Measurements from ENCODE around the gene TARBP1.
A peak's percentile ranks its signal among the peaks of the same experiment; 100 is the strongest.
"Not testable (repeated sequence)": the region's sequence is repeated elsewhere in the genome, so short reads cannot be mapped to it uniquely, and the experiment has no call there.

TARBP1 gene

DNA sequence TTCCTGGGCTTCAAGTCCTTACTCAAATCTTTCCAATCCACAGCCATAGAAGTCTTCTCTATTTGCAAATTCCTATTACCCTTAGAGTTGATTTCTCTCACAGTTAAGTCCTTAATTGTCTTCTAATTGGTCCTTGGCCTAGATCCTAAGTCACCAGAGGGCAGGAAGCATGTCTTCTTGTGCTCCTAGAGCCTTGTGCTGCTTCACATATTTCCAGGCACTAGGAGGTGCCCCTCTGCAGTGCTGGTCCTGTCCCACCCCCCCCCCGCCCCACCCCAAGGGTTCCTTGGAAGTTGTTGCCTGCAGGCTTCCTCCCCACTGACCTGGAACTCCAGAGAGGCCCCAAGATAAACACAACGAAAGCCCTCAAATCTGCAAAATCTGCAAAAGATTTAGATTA is 28.1 kb upstream of the TARBP1 start:
- DNase-seq (ENCODE audit: low read depth, low spot score): no peak
- no peak overlapping the region for H3K4me3 ChIP-seq (ENCODE audit: low read length)

DNA sequence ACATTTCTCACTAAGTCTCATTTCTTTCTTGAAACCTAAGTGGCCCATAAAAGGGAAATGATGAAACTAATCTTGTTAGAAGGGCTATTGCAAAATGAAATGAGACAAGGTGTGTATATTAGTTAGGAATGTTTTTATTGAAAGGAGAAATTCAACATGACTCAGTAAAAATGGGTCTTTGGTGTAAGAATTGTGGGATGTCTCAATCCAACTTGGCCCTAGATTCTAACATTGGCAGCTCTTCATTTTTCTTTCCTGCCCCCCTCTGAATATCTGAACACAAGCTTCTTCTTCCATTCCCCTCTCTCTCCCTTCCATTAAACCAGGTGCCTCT is 26.8 kb upstream of the TARBP1 start:
- DNase-seq (ENCODE audit: low read depth, low spot score): no peak
- H3K4me3 ChIP-seq (ENCODE audit: low read length): no peak overlapping the region

DNA sequence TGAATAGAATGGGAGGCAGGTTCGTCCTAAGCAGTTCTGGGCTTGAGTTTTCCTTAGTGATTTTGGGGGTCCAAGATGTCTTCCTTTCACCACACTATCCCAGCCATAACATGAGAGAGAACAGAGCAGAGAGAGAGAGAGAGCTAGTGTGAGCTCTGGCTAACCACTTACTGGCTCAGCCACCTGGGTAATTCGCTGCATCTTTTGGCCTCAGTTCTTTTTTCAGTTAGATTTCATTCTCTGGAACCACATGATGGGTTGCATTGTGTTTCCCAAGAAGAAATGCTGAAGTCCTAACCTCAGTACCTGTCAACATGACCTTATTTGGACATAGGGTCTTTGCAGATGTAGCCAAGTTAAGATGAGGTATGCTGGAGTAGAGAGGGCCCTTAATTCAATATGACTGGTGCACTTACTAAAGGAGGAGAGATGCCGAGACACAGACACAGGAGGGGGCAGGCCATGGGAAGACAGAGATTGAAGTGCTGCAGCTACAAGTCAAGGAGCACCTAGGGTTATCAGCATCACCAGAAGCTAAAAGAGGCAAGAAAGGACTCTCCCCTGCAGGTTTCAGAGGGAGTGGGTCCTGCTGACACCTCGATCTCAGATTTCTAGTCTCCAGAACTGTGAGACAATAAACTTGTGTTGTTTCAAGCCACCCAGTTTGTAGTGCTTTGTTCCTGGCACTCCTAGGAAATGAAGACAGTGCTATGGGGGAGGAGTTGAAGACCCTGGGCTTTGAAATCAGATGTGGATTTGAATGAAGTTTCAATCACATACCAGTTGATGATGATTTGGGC is 26.2 kb upstream of the TARBP1 start:
- H3K4me3 ChIP-seq (ENCODE audit: low read length): no peak overlapping the region
- peak; percentile 78 for DNase-seq (ENCODE audit: low read depth, low spot score)

DNA sequence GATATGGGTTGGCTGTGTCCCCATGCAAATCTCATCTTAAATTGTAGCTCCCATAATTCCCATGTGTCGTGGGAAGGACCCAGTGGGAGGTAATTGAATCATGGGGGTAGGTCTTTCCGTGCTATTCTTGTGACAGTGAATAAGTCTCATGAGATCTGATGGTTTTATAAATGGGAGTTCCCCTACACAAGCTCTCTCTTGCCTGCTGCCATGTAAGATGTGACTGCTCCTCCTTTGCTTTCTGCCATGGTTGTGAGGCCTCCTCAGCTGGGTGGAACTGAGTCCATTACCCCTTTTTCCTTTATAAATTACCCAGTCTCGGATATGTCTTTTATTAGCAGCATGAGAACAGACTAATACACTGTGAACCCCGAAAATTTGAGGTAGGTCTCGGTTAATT is 25.3 kb upstream of the TARBP1 start:
- H3K4me3 ChIP-seq (ENCODE audit: low read length); DNase-seq (ENCODE audit: low read depth, low spot score): not testable (repeated sequence)

DNA sequence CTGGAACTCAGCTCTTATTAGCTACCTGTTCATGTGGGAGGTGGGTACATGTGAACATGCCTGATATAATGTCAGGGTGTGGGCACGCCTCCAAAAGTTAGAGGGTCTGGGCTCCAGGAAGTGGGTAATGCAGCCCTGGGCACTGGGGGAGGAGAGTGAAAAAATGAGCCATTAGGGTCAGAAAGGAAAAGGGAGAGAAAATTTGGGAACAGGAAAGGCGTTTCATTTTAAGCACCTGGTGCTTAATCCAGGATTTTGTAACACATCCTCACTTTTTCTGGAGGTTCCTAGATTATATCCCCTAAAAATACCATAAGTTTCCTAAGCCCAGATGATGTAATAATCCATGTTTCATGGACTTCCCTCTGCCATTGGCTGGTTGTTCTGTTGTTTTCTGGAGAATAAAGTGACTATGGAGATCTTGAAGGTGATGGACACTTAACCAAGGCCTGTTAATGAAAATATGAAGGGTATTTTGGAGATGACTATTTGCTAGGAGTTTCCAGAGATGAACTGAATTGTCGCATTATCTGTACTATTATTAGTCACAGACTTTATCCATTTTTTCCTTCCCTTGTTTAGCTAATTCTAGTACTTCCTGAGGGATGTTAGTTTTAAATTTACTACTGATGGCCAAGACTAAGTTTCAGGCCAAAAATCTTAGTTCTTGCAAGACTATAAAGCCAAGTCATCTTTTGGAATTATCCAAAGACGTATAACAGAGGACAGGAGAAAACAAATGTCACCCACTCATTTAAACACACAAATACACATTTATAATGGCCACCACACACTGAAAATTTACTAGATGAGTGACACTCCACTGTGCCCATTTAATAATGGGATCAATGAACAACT is 24.4 kb upstream of the TARBP1 start:
- no peak for DNase-seq (ENCODE audit: low read depth, low spot score)
- H3K4me3 ChIP-seq (ENCODE audit: low read length): no peak overlapping the region

DNA sequence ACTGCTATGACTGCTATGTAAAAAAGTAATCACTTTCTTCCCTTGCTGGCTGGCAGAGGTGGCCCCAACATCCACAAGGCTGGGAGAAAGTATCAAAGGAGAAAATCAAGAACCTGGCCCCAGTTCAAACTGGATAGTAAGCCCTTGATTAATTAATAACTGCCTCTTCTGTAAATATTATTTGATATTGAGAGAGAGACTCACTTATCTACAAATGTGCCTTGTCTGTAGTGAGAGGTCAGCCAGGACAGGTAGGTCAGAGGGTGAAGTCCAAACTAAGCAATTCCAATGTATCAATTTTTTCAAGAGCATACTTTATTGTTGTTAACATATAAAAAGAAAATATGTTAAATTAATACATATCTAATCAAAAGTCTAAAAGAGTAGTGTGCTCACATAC is 23.8 kb upstream of the TARBP1 start:
- H3K4me3 ChIP-seq (ENCODE audit: low read length): no peak overlapping the region

DNA sequence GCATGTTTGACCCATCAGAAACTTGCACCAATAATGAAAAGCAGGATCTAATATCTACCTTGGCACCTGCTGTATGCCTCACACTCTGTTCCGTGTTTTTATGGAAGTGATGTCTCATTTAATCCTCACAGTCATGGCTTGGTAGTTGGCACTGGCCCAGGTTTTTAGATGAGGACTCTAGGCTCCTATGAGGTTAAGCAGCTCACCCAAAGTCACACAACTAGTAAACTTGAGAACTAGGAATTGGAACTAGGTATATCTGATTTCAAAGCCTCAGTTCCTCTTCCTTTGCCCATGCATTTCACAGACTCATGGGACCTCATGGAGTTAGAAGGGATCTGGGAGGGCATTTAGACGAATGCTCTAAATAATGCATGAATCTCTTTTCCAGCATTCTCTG is 21.3 kb upstream of the TARBP1 start:
- H3K4me3 ChIP-seq (ENCODE audit: low read length): no peak overlapping the region
- DNase-seq (ENCODE audit: low read depth, low spot score): no peak

More for the DNA sequence above, 23.8 kb upstream of the TARBP1 start:
- no peak for DNase-seq (ENCODE audit: low read depth, low spot score)

DNA sequence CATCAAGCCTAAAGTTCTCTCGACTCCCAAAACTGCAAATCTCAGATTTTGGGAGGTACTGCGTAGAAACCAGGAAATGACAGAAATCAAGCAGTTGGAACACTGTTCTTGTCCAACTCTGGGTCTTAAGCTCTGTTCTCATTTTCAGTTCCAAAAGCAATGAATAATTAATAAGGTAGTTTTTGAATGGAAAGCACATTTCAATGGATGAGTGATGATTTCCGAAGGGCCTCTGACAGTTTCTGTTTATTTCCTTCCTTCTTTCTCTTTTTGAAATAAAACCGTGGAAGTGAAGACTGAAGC is 20.9 kb upstream of the TARBP1 start:
- H3K4me3 ChIP-seq (ENCODE audit: low read length): no peak overlapping the region
- DNase-seq (ENCODE audit: low read depth, low spot score): no peak

DNA sequence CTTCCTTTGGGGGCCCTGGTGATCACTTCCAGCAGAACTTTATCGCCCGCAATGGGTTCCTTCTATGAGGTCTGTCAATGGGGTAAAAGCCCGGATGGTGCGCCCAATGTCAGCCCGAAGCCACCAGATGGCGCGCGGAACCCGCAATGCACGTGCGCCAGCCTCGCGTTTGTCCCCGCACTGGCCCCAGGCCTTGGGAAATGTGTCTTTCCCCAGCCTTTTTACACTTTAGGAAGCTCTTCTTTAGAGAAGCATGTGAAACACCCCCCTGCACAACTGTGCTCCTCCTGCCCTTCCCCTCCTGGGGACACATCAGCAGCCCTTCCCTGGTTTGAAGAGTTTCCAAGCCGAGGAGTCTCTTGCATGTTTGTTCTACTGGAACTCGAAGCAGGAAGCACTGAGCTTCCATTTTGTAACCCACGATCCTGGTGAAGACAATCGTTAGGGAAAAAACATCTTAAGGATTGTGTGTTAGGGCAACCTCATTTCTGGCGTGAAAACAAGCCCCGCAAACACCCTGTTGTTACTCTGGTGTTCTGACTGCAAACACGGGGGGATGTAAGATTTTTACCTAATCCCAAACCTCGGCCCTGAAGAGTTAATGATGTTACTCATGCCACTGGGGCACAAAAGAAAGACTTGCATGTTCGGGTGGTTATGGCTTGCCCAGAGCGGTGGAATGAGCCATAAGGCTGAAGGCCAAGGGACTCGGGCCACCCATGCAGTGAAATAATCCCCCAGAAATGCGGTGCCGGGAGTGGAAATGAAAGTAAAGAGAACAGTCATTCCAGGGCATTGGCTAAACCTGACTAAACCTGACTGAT is 20.4 kb upstream of the TARBP1 start:
- H3K4me3 ChIP-seq (ENCODE audit: low read length): no peak overlapping the region
- DNase-seq (ENCODE audit: low read depth, low spot score): peak; percentile 81

DNA sequence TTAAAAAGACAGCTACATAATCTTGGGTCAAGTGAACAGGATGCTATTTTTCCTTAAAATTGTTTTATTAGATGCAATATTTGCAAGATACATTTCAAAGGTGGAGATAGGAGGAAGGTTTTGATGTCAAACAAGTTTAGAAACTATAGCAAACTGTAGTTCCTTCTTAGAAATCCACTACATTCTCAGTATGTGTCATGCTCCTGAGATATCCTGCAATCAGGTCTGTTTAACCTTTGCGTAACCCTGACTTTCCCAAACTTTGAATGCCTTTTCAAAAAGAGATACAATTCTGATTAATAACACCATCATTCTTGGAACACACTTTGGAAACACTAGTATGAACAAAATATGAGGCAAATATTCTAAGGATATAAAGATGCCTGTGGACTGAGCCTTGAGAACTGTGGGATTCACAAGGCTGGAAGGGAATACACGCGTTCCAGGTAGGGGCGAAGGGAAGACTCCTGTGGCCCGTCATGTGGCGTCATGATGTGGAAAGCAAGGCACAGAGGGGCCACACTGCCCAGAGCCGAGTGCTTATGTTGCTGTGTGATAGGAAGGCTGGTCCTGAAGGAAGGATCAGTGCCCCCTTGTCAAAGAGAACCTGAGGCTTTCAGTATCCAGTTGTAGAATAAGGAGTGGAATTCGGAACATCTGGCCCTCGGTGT is 19.6 kb upstream of the TARBP1 start:
- H3K4me3 ChIP-seq (ENCODE audit: low read length): no peak overlapping the region
- no peak for DNase-seq (ENCODE audit: low read depth, low spot score)

DNA sequence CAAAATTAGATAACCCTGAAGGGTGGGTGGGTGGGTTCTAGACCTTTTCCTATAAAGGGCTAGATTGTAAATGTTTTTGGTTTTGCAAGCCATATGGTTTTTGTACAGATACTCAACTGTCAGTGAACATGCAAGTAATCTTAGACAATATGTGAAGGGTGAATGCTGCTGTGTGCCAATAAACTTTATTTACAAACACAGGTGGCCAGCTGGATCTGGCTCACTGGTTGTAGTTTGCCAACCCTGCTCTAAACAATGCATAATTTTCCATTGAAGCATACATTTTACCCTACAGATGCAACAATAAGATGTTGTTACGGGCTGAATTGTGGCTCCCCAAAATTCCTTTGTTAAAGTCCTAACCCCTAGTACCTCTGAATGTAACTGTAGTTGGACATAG is 18.6 kb upstream of the TARBP1 start:
- no peak for DNase-seq (ENCODE audit: low read depth, low spot score)
- H3K4me3 ChIP-seq (ENCODE audit: low read length): no peak overlapping the region

DNA sequence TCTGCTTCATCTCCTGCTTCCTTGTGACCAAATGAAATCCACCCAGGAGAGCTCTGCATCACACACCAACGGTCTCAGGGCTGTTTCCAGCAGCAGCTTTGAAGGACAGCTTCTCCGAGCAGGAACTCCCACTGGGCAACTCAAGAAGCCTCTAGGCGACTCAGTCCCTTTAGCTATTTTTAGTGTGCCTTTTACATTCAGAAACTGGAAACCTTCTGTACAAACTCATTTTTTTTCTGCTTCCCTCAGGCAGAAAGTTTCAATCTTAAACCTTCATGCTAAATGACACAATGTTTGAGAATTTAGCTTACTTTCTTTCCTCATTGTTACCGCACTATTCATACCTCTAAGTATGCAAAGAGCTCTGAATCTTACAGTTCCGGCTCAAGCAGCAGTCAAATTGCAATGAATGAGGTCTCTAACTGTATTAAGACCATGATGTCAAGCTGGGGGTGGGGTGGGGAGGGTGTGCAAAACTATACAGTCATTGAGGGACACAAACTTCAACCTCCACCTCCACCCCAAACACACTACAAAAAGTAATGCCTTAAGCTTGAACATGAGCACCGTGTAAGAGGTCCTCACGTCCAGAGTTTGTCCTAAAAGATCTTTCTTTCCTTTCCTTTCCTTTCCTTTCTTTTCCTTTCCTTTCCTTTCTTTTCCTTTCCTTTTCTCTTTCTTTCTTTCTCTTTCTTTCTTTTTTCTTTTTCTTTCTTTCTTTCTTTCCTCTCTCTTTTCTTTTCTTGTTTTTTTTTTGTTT is 16.4 kb upstream of the TARBP1 start:
- H3K4me3 ChIP-seq (ENCODE audit: low read length): no peak overlapping the region

DNA sequence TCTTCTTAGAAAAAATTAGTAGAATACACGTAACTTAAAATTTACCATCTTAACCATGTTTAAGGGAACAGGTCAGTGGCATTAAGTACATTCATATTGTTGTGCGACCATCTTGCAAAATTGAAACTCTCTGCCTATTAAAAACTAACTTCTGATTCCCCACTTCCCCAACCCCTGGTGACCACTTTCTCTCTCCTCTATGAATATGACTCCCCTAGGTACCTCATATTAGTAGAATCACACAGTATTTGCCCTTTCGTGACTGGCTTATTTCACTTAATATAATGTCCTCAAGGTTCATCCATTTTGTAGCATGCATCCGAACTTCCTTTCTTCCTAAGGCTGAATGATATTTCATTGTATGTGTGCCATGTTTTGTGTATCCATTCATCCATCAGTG is 15.1 kb upstream of the TARBP1 start:
- H3K4me3 ChIP-seq (ENCODE audit: low read length): no peak overlapping the region
- DNase-seq (ENCODE audit: low read depth, low spot score): no peak

More for the DNA sequence above, 16.4 kb upstream of the TARBP1 start:
- no peak for DNase-seq (ENCODE audit: low read depth, low spot score)

DNA sequence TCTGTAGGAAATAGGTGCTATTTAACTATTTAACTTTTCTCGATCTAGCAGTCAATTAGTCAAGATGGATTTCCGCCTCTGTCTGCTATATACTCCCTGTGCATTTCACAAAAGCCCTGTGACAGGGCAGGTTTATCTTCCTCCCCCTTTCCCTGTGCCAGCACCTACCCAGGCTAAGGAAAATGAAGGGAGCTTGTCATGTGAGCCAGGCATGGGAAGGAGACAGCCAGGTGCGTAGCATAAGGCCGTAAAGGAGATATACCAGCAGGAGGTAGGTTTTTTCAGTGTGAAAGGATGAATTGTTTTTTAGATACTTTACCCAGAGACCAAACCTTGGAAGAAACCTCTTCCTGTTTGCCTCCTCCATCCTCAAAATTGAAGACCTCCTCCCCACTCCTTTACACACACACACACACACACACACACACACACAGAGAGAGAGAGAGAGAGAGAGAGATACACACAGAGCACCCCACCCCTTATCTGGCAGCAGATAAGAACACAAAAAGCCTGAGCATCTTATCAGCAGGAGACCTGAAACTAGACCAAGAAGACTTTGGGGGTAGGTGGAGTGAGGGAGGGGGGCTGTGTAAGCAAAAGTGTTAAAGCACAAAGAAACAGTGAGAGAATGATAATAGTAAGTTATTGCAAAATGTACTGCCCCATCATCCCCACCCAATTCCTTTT is 12.0 kb upstream of the TARBP1 start:
- DNase-seq (ENCODE audit: low read depth, low spot score): no peak
- H3K4me3 ChIP-seq (ENCODE audit: low read length): no peak overlapping the region

DNA sequence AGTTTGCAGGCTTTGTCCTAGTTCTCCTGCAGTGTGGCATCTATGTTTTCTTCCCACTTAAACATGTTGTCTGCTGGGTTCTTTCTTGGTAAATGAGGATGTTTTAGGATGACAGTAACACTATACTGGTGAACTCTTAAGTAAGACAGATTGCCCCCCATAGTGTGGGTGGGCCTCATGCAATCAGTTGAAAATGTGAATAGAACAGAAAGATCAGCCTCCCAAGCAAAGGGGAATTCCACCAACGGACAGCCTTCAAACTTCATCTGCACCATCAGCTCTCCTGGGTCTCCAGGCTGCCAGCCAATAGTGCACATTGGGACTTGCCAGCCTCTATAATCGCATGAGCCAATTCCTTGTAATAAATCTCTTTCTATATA is 10.7 kb upstream of the TARBP1 start:
- DNase-seq (ENCODE audit: low read depth, low spot score): no peak
- no peak overlapping the region for H3K4me3 ChIP-seq (ENCODE audit: low read length)

DNA sequence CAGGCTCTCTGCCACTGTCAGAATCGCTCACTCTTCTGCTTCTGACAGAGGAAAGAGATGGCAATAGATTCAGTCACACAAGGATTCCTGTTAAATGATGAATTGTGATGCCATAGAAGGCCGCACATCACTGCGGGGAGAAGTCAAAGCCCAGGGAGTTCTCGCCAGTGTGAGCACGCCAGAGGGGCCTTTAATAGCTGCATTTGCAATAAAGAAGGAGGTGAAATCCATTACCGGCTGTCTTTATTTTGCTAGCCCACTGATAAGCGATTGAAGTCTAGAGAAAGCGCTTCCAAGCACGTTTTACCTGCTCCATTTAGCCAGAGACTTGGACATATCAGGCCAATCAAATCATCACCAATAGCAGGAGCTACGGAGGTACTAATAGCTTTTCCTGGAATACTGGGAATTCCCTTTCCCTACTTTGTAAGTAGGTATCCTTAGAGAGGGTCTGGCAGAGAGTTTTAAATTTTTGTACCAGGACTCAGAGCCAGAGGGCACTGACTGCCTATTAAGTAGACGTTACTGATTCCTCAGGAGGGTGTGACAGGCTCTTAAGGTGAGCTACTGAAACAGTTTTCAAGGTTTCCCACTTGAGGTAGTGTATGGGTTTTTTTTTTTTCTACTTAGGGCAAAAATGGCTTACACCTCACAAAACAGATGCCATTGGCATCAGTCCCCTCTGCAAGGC is 10.2 kb upstream of the TARBP1 start:
- DNase-seq (ENCODE audit: low read depth, low spot score): no peak
- no peak overlapping the region for H3K4me3 ChIP-seq (ENCODE audit: low read length)

DNA sequence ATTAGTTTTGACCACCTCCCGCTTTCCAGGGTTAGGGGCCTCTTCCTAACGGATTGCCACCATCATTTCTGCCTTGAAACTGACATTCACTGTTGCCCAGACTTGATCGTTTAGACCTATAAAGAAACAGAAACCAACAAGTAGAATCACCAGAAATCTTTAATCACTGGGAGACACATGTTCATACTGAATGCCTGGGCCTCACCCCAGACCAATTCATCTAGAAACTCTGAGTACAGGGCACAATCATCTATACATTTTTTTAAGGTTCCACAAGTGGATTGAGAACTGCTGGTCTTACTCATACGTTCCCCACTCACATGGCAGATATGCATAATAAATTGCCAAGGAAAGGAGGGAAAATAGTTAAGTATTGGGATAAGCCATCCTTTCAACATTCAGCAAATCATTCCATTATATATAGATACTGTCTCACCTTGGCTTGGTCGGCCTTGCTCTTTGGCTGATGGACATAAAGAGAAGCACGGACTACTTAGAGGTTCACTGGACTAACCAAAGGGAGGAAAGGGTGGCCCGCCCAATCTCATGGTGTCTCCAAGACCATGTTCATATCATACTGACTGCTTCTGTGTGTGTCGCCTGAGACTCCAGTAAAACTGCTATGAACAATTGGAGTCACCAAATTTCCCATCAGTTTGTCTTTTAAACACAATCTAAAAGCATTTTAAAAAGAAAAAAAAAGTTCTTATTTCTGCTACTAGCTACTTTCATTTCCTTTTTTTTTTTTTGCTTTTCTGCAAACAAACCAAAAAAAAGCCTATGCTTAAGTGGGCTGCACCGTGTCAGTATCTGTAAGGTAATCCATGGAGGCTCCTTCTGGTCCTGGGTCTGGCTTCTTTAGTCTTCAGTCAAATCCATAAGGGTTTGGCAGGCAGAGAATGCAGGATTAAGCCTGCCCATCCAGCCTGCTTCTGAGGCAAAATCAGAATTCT is 9.4 kb upstream of the TARBP1 start:
- DNase-seq (ENCODE audit: low read depth, low spot score): no peak
- no peak overlapping the region for H3K4me3 ChIP-seq (ENCODE audit: low read length)

All from Jurkat, Clone E6-1 (cell line).